Loucy (cell line): Measurements from ENCODE around the gene HDLBP.

Experiments used
- H2AFZ ChIP-seq: fragments of 200-600 bp; sonication (generic); 2 replicates; pipeline ENCODE4 v1.6.0; 2016; ENCODE audit warnings: antibody characterized with exemption, mild to moderate bottlenecking, low read length, moderate library complexity
- H3F3A ChIP-seq: fragments of 200-600 bp; 2 replicates; pipeline ENCODE4 v1.6.0; 2016; ENCODE audit warnings: antibody characterized with exemption, low read depth, mild to moderate bottlenecking
- H3K27me3 ChIP-seq: fragments of 200-600 bp; sonication (generic); 2 replicates; pipeline ENCODE4 v1.6.1; 2014; ENCODE audit warnings: low read length, mild to moderate bottlenecking; ENCODE audit not compliant: insufficient read depth, poor library complexity, severe bottlenecking
- H3K36me3 ChIP-seq: fragments of 200-600 bp; sonication (generic); 2 replicates; pipeline ENCODE4 v1.6.1; 2016; ENCODE audit warnings: low read length; ENCODE audit not compliant: insufficient read depth
- H3K4me1 ChIP-seq: fragments of 200-600 bp; sonication (generic); 2 replicates; pipeline ENCODE4 v1.5.1; 2014; ENCODE audit warnings: low read length, mild to moderate bottlenecking; ENCODE audit not compliant: insufficient read depth, poor library complexity, severe bottlenecking
- H3K4me2 ChIP-seq: fragments of 200-600 bp; sonication (generic); 2 replicates; pipeline ENCODE4 v1.6.0; 2014; ENCODE audit warnings: antibody characterized with exemption, low read length, low read depth, mild to moderate bottlenecking; ENCODE audit not compliant: poor library complexity, severe bottlenecking
- H3K4me3 ChIP-seq: fragments of 200-600 bp; sonication (generic); 2 replicates; pipeline ENCODE4 v1.5.1; 2014; ENCODE audit warnings: low read length, mild to moderate bottlenecking, mixed read lengths; ENCODE audit not compliant: poor library complexity, severe bottlenecking
- H3K79me2 ChIP-seq: fragments of 200-600 bp; sonication (generic); 2 replicates; pipeline ENCODE4 v1.6.1; 2014; ENCODE audit warnings: low read length; ENCODE audit not compliant: insufficient read depth
- H3K9ac ChIP-seq: fragments of 200-600 bp; sonication (generic); 2 replicates; pipeline ENCODE4 v1.6.0; 2014; ENCODE audit warnings: mild to moderate bottlenecking, low read depth, low read length, moderate library complexity; ENCODE audit not compliant: poor library complexity, severe bottlenecking
- H3K9me2 ChIP-seq: fragments of 200-600 bp; sonication (generic); replicated peaks from 2 replicates; pipeline ENCODE4 v1.6.1; 2016; ENCODE audit warnings: low read depth, low read length, mixed read lengths
- H3K9me3 ChIP-seq: fragments of 200-600 bp; sonication (generic); 2 replicates; pipeline ENCODE4 v1.6.1; 2014; ENCODE audit warnings: mild to moderate bottlenecking, antibody characterized with exemption, low read length, low read depth; ENCODE audit not compliant: insufficient read depth
- H4K20me1 ChIP-seq: fragments of 200-600 bp; sonication (generic); 2 replicates; pipeline ENCODE4 v1.6.0; 2014; ENCODE audit warnings: antibody characterized with exemption, low read length, mild to moderate bottlenecking; ENCODE audit not compliant: insufficient read depth, poor library complexity, severe bottlenecking
- CTCF ChIP-seq: fragments of 200-600 bp; sonication (generic); conservative IDR thresholded peaks from 2 replicates; pipeline ENCODE4 v1.5.1; 2014; ENCODE audit warnings: mild to moderate bottlenecking, antibody characterized with exemption, low read length
- EZH2phosphoT487 ChIP-seq: fragments of 200-600 bp; IDR thresholded peaks from 2 replicates; pipeline ENCODE4 v1.6.1; 2018; ENCODE audit warnings: antibody characterized with exemption, mild to moderate bottlenecking, moderate library complexity, borderline replicate concordance

Gene HDLBP

GRCh38 chr2:241269707-241270520, 45.6 kb downstream of the HDLBP start:
- peaks cover 33% of the 10 kb centered on the region for H4K20me1 ChIP-seq
- TF ChIP-seq CTCF: no peak
- peak overlapping the region; percentile 73 for H3K9ac ChIP-seq
- H3F3A ChIP-seq: no peaks in the 10 kb centered on the region
- peaks cover 69% of the 10 kb centered on the region for H3K79me2 ChIP-seq
- peaks cover 29% of the 10 kb centered on the region for H3K36me3 ChIP-seq
- H3K27me3 ChIP-seq: no peaks in the 10 kb centered on the region
- H3K4me2 ChIP-seq: peak overlapping the region; percentile 84
- no peaks in the 10 kb centered on the region for H3K9me2 ChIP-seq
- H3K9me3 ChIP-seq: no peaks in the 10 kb centered on the region
- no peak overlapping the region for H2AFZ ChIP-seq
- H3K4me1 ChIP-seq: peaks cover 28% of the 10 kb centered on the region
- H3K4me3 ChIP-seq: peak overlapping the region; percentile 91

- H3F3A ChIP-seq: no peaks in the 10 kb centered on the region
- H3K36me3 ChIP-seq: peaks cover 37% of the 10 kb centered on the region
- H2AFZ ChIP-seq: no peak overlapping the region
- peaks cover 28% of the 10 kb centered on the region for H3K4me1 ChIP-seq
- H3K27me3 ChIP-seq: no peaks in the 10 kb centered on the region
- no peaks in the 10 kb centered on the region for H3K9me3 ChIP-seq
- H3K4me2 ChIP-seq: peak overlapping the region; percentile 22
- H3K4me3 ChIP-seq: no peak overlapping the region
- no peaks in the 10 kb centered on the region for H3K9me2 ChIP-seq
- TF ChIP-seq EZH2phosphoT487 (no peak), CTCF (no peak)
- no peak overlapping the region for H3K9ac ChIP-seq
- peaks cover 59% of the 10 kb centered on the region for H3K79me2 ChIP-seq
- peaks cover 29% of the 10 kb centered on the region for H4K20me1 ChIP-seq
Observed at GRCh38 chr2:241268716-241269445, 46.6 kb downstream of the HDLBP start.

- Histone ChIP-seq H3K4me1 (peaks cover 26% of the 10 kb centered on the region), H4K20me1 (peaks cover 29% of the 10 kb centered on the region), H3K9me2 (no peaks in the 10 kb centered on the region), H3K4me2 (no peak overlapping the region), H3F3A (no peaks in the 10 kb centered on the region), H3K9ac (no peak overlapping the region), H3K79me2 (peaks cover 53% of the 10 kb centered on the region), H2AFZ (no peak overlapping the region), H3K27me3 (no peaks in the 10 kb centered on the region), H3K36me3 (peaks cover 42% of the 10 kb centered on the region), H3K9me3 (no peaks in the 10 kb centered on the region), H3K4me3 (no peak overlapping the region)
- TF ChIP-seq EZH2phosphoT487 (no peak), CTCF (no peak)
Observed at GRCh38 chr2:241268306-241268705, 47.2 kb downstream of the HDLBP start.
